Measurements from ENCODE around the gene BCS1L. TPM values are rescaled to one million over a fixed set of nuclear protein-coding genes. Genes with fewer than 3 reads are reported as not detected.
"Not testable (repeated sequence)": the region's sequence is repeated elsewhere in the genome, so short reads cannot be mapped to it uniquely, and the experiment has no call there.

BCS1L gene
- total and polyA plus RNA-seq, 2 of the 8 experiments (the other 6 are each of a cell fraction or from before 2014, with no cell fraction given) = 23.7 to 37.1 TPM

- H3K4ac ChIP-seq (replicated peaks; ENCODE audit: insufficient read length, low read depth, low read length) = not testable (repeated sequence)
- FAIRE-seq = peak; percentile 85
- 37% methylated on average over 5 of the region's 5 CpGs; no CpG with 5 or more reads in 1 of the 2 experiments for WGBS, 2 experiments (ENCODE audit: extremely low coverage in 1 of 2, insufficient coverage in 1 of 2, insufficient read length in 1 of 2, insufficient replicate concordance in 2 of 2, low coverage in 1 of 2, low lambda C conversion rate in 2 of 2, missing lambda C conversion rate in 1 of 2)
Observed at GRCh38 chr2:218687400-218688060, 28.0 kb downstream of the BCS1L start.

More at GRCh38 chr2:218687400-218688060, 28.0 kb downstream of the BCS1L start:
- H3K18ac ChIP-seq (ENCODE audit: extremely low read depth, low read length); H3K27ac ChIP-seq (ENCODE audit: low read depth, low read length); H3K23ac ChIP-seq (ENCODE audit: insufficient read length); H2BK120ac ChIP-seq (replicated peaks; ENCODE audit: low read depth, low read length); H4K91ac ChIP-seq (replicated peaks; ENCODE audit: insufficient read length, low read length); H3K79me1 ChIP-seq (ENCODE audit: low read depth, low read length); H3K9ac ChIP-seq (replicated peaks in 1 of 4; ENCODE audit: extremely low read depth in 1 of 4, low read depth in 3 of 4, low read length in 3 of 4); H3K79me2 ChIP-seq (ENCODE audit: control insufficient read depth in 1 of 2, insufficient read depth in 2 of 2, low read length in 2 of 2); H2BK12ac ChIP-seq (ENCODE audit: low read depth, low read length); H2BK15ac ChIP-seq (ENCODE audit: low read length); H3K56ac ChIP-seq (replicated peaks; ENCODE audit: insufficient read length, low read depth, low read length); H4K5ac ChIP-seq (ENCODE audit: insufficient read length, low read depth, low read length); H3K23me2 ChIP-seq (ENCODE audit: low read depth, low read length); H3K4me1 ChIP-seq (replicated peaks in 1 of 4; ENCODE audit: control insufficient read depth in 3 of 4, insufficient read depth in 4 of 4, low read length in 3 of 4); H3K14ac ChIP-seq (ENCODE audit: insufficient read length); H3K4me2 ChIP-seq (ENCODE audit: insufficient read depth in 1 of 2, low read depth in 2 of 2, low read length in 2 of 2); H4K20me1 ChIP-seq (replicated peaks in 1 of 2; ENCODE audit: control insufficient read depth in 1 of 2, insufficient read depth in 2 of 2, low read length in 2 of 2); H2BK5ac ChIP-seq (ENCODE audit: low read depth, low read length); DNase-seq (ENCODE audit: low read depth in 1 of 2, low spot score in 2 of 2); H4K8ac ChIP-seq (ENCODE audit: extremely low read depth, insufficient read depth, low read length); H2AFZ ChIP-seq (ENCODE audit: low read length); H3K27me3 ChIP-seq (replicated peaks in 1 of 4; ENCODE audit: control insufficient read depth in 3 of 4, extremely low read depth in 1 of 4, insufficient read depth in 3 of 4, low read length in 3 of 4); H3K9me3 ChIP-seq (ENCODE audit: insufficient read depth in 2 of 2, low read depth in 1 of 2, low read length in 1 of 2); H3K4me3 ChIP-seq (ENCODE audit: extremely low read depth in 1 of 4, insufficient read depth in 2 of 4, low read depth in 3 of 4, low read length in 4 of 4); H2BK20ac ChIP-seq (ENCODE audit: low read length); H2AK5ac ChIP-seq (ENCODE audit: low read depth, low read length): not testable (repeated sequence)
- CTCF ChIA-PET (ENCODE audit: partially characterized antibody) = interaction anchor here (0.7 to 2.5 kb wide), 34 partner anchors 8 to 416 kb away, joined by 3 to 27 read pairs (median 4); partner anchors contain the start of genes BCS1L, RNF25, STK36 and TTLL4
- POLR2A ChIA-PET (ENCODE audit: partially characterized antibody) = interaction anchor here (0.7 to 2.3 kb wide), 6 partner anchors 9 to 39 kb away, joined by 3 to 13 read pairs (median 3); partner anchors contain the start of genes BCS1L, RNF25, STK36 and ZNF142
- peak; percentile 60 to 71 for TF ChIP-seq RAD21 (IDR thresholded peaks at IDR 0.05 in 1 of 2, conservative IDR thresholded peaks at IDR 0.05 in 1 of 2; ENCODE audit: low read depth in 2 of 2, low read length in 2 of 2)
- TF ChIP-seq, protein P1, sequence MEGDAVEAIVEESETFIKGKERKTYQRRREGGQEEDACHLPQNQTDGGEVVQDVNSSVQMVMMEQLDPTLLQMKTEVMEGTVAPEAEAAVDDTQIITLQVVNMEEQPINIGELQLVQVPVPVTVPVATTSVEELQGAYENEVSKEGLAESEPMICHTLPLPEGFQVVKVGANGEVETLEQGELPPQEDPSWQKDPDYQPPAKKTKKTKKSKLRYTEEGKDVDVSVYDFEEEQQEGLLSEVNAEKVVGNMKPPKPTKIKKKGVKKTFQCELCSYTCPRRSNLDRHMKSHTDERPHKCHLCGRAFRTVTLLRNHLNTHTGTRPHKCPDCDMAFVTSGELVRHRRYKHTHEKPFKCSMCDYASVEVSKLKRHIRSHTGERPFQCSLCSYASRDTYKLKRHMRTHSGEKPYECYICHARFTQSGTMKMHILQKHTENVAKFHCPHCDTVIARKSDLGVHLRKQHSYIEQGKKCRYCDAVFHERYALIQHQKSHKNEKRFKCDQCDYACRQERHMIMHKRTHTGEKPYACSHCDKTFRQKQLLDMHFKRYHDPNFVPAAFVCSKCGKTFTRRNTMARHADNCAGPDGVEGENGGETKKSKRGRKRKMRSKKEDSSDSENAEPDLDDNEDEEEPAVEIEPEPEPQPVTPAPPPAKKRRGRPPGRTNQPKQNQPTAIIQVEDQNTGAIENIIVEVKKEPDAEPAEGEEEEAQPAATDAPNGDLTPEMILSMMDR (IDR thresholded peaks at IDR 0.05; ENCODE audit: control extremely low read depth in 1 of 3, insufficient read depth in 1 of 3, low read depth in 1 of 3, low read length in 3 of 3) = peak; percentile 19 to 93 (median 89)
- TF ChIP-seq TEAD4 (IDR thresholded peaks at IDR 0.05; ENCODE audit: low read depth, low read length) = peak; percentile 64
- peaks cover 0 to 20% (median 7%) of the 10 kb centered on the region in 4 experiments; a peak in 4 of 8 replicates for H3K36me3 ChIP-seq (ENCODE audit: control insufficient read depth in 2 of 4, insufficient read depth in 4 of 4, low read length in 3 of 4)
